HEK293 (cell line): ENCODE measurements around the gene ATP5F1D.

Experiments
- HOXA7 ChIP-seq: sonication (generic); formaldehyde crosslinking; IDR thresholded peaks from 2 replicates; pipeline ENCODE4 v1.8.1; 2022; ENCODE audit warnings: missing genetic modification reagents, borderline replicate concordance
- HOXC10 ChIP-seq: sonication (generic); formaldehyde crosslinking; IDR thresholded peaks from 2 replicates; pipeline ENCODE4 v1.8.1; 2023; ENCODE audit warnings: mild to moderate bottlenecking, missing genetic modification reagents
- REST ChIP-seq: fragments of 450-650 bp; formaldehyde crosslinking; IDR thresholded peaks from 2 replicates; pipeline ENCODE4 v1.5.1; 2016; ENCODE audit warnings: missing biosample characterization, missing genetic modification characterization
- YY1 ChIP-seq: fragments of 450-650 bp; formaldehyde crosslinking; IDR thresholded peaks from 2 replicates; pipeline ENCODE4 v1.5.1; 2018; ENCODE audit warnings: missing biosample characterization, missing genetic modification characterization
- ZBTB49 ChIP-seq: fragments of 450-650 bp; formaldehyde crosslinking; IDR thresholded peaks from 2 replicates; pipeline ENCODE4 v1.5.1; 2016; ENCODE audit warnings: missing biosample characterization, missing genetic modification characterization, low read depth
- ZIC2 ChIP-seq: fragments of 450-650 bp; formaldehyde crosslinking; IDR thresholded peaks from 2 replicates; pipeline ENCODE4 v1.5.1; 2016; ENCODE audit warnings: missing biosample characterization, missing genetic modification characterization
- ZNF140 ChIP-seq: fragments of 450-650 bp; formaldehyde crosslinking; IDR thresholded peaks from 2 replicates; pipeline ENCODE4 v1.5.1; 2016; ENCODE audit warnings: missing biosample characterization, missing genetic modification characterization
- ZNF23 ChIP-seq: fragments of 450-650 bp; formaldehyde crosslinking; IDR thresholded peaks from 2 replicates; pipeline ENCODE4 v1.5.1; 2016; ENCODE audit warnings: missing biosample characterization, missing genetic modification characterization, borderline replicate concordance
- ZNF785 ChIP-seq: fragments of 450-650 bp; formaldehyde crosslinking; IDR thresholded peaks from 2 replicates; pipeline ENCODE4 v1.5.1; 2016; ENCODE audit warnings: missing biosample characterization, missing genetic modification characterization

GRCh38 chr19:1218751-1219567 lies 22.6 kb upstream of the ATP5F1D start:
- TF ChIP-seq ZBTB49 (tag by site-specific recombination) (no peak), REST (peak; percentile 73; the same call in 1 of the 2 replicates), HOXA7 (CRISPR knock-in tag) (no peak), ZNF140 (no peak), HOXC10 (no peak), ZIC2 (tag by site-specific recombination) (no peak), ZNF23 (tag by site-specific recombination) (no peak), ZNF785 (tag by site-specific recombination) (no peak), YY1 (tag by site-specific recombination) (no peak)
